HEK293 (cell line): Measurements from ENCODE around the gene HMGXB3.

Source experiments
- CTCF ChIA-PET: fragments of 350-600 bp; formaldehyde crosslinking; extraction: SDS; loops from one replicate; lab custom pipeline; 2021; ENCODE audit warnings: antibody characterized with exemption; lab: Yijun Ruan, JAX
- POLR2A ChIA-PET: fragments of 300-600 bp; formaldehyde crosslinking; extraction: SDS; loops from one replicate; lab custom pipeline; 2020; ENCODE audit warnings: antibody characterized with exemption, inconsistent platforms; lab: Yijun Ruan, JAX
- H3K27ac ChIP-seq: fragments of 200-500 bp; sonication (Bioruptor generic); 2 replicates; pipeline ENCODE4 v1.5.1; 2014; ENCODE audit warnings: low read depth, low read length, control low read depth, inconsistent platforms; ENCODE audit errors: extremely low read depth
- H3K36me3 ChIP-seq, 2 experiments: fragments of 200-500 bp in 1 of 2; sonication (Bioruptor generic) in 1 of 2; 1 replicate in 1 of 2; 2 replicates in 1 of 2; pipeline ENCODE4 v1.5.1; 2014 to 2017; ENCODE audit warnings: inconsistent platforms in 2 of 2, low read length in 2 of 2; ENCODE audit not compliant: control insufficient read depth in 2 of 2, insufficient read depth in 1 of 2
- H3K4me1 ChIP-seq: fragments of 200-500 bp; sonication (Bioruptor generic); 2 replicates; pipeline ENCODE4 v1.5.1; 2014; ENCODE audit warnings: mild to moderate bottlenecking, low read length, inconsistent platforms; ENCODE audit not compliant: control insufficient read depth, insufficient read depth
- H3K4me3 ChIP-seq: 2 replicates; pipeline ENCODE4 v1.5.1; 2011; ENCODE audit warnings: low read depth, mild to moderate bottlenecking, control low read depth, low read length, moderate library complexity
- H3K9me3 ChIP-seq: fragments of 200-500 bp; sonication (Bioruptor generic); 2 replicates; pipeline ENCODE4 v1.5.1; 2014; ENCODE audit warnings: low read depth, low read length, inconsistent platforms; ENCODE audit not compliant: control insufficient read depth, insufficient read depth
- KLF10 ChIP-seq: fragments of 450-650 bp; IDR thresholded peaks from 2 replicates; pipeline ENCODE4 v1.5.1; 2018; ENCODE audit warnings: missing biosample characterization, mild to moderate bottlenecking, missing genetic modification characterization
- KLF7 ChIP-seq: fragments of 450-650 bp; formaldehyde crosslinking; IDR thresholded peaks from 2 replicates; pipeline ENCODE4 v1.5.1; 2016; ENCODE audit warnings: missing biosample characterization, missing genetic modification characterization, borderline replicate concordance
- MEIS1 ChIP-seq: sonication (generic); formaldehyde crosslinking; IDR thresholded peaks from 2 replicates; pipeline ENCODE4 v1.8.1; 2022; ENCODE audit warnings: missing genetic modification reagents, mild to moderate bottlenecking, borderline replicate concordance
- OSR2 ChIP-seq: fragments of 450-650 bp; formaldehyde crosslinking; IDR thresholded peaks from 2 replicates; pipeline ENCODE4 v1.5.1; 2016; ENCODE audit warnings: missing biosample characterization, missing genetic modification characterization
- PRDM1 ChIP-seq: fragments of 450-650 bp; formaldehyde crosslinking; IDR thresholded peaks from 2 replicates; pipeline ENCODE4; 2016; ENCODE audit warnings: missing biosample characterization, missing genetic modification characterization
- PRDM2 ChIP-seq: fragments of 450-650 bp; formaldehyde crosslinking; IDR thresholded peaks from 2 replicates; pipeline ENCODE4 v1.5.1; 2016; ENCODE audit warnings: missing biosample characterization, missing genetic modification characterization, borderline replicate concordance
- SP2 ChIP-seq: fragments of 450-650 bp; formaldehyde crosslinking; IDR thresholded peaks from 2 replicates; pipeline ENCODE4 v1.5.1; 2016; ENCODE audit warnings: missing biosample characterization, missing genetic modification characterization
- SP7 ChIP-seq: fragments of 450-650 bp; formaldehyde crosslinking; IDR thresholded peaks from 2 replicates; pipeline ENCODE4 v1.5.1; 2016; ENCODE audit warnings: missing biosample characterization, missing genetic modification characterization
- ZIC2 ChIP-seq: fragments of 450-650 bp; formaldehyde crosslinking; IDR thresholded peaks from 2 replicates; pipeline ENCODE4 v1.5.1; 2016; ENCODE audit warnings: missing biosample characterization, missing genetic modification characterization
- ZNF214 ChIP-seq: fragments of 450-650 bp; formaldehyde crosslinking; IDR thresholded peaks from 2 replicates; pipeline ENCODE4 v1.5.1; 2017; ENCODE audit warnings: missing biosample characterization, mild to moderate bottlenecking, missing genetic modification characterization, borderline replicate concordance
- ZNF335 ChIP-seq: fragments of 450-650 bp; formaldehyde crosslinking; conservative IDR thresholded peaks from 2 replicates; pipeline ENCODE4 v1.5.1; 2016; ENCODE audit warnings: missing biosample characterization, missing genetic modification characterization
- ZNF350 ChIP-seq: fragments of 450-650 bp; formaldehyde crosslinking; IDR thresholded peaks from 2 replicates; pipeline ENCODE4 v1.5.0; 2017; ENCODE audit warnings: missing biosample characterization, mild to moderate bottlenecking, missing genetic modification characterization
- ZNF362 ChIP-seq: fragments of 450-650 bp; formaldehyde crosslinking; IDR thresholded peaks from 2 replicates; pipeline ENCODE4 v1.5.1; 2016; ENCODE audit warnings: missing biosample characterization, missing genetic modification characterization
- ZNF423 ChIP-seq: fragments of 450-650 bp; formaldehyde crosslinking; IDR thresholded peaks from 2 replicates; pipeline ENCODE4 v1.5.1; 2016; ENCODE audit warnings: missing biosample characterization, missing genetic modification characterization
- ZNF488 ChIP-seq: fragments of 450-650 bp; formaldehyde crosslinking; IDR thresholded peaks from 2 replicates; pipeline ENCODE4 v1.5.1; 2016; ENCODE audit warnings: missing biosample characterization, missing genetic modification characterization
- ZNF629 ChIP-seq: fragments of 450-650 bp; formaldehyde crosslinking; IDR thresholded peaks from 2 replicates; pipeline ENCODE4 v1.5.1; 2017; ENCODE audit warnings: missing biosample characterization, missing genetic modification characterization
- ZNF645 ChIP-seq: fragments of 450-650 bp; formaldehyde crosslinking; IDR thresholded peaks from 2 replicates; pipeline ENCODE4; 2016; ENCODE audit warnings: missing biosample characterization, missing genetic modification characterization
- ZNF768 ChIP-seq: fragments of 450-650 bp; formaldehyde crosslinking; IDR thresholded peaks from 2 replicates; pipeline ENCODE4 v1.5.1; 2018; ENCODE audit warnings: missing biosample characterization, mild to moderate bottlenecking, missing genetic modification characterization
- TF ChIP-seq, protein P1 (sequence below): fragments of 450-650 bp; formaldehyde crosslinking; optimal IDR thresholded peaks from 2 replicates; pipeline ENCODE3; 2016; ENCODE audit warnings: missing biosample characterization, mild to moderate bottlenecking, missing genetic modification characterization
- TF ChIP-seq, protein P2 (sequence below): fragments of 450-650 bp; formaldehyde crosslinking; IDR thresholded peaks from 2 replicates; pipeline ENCODE4 v1.5.1; 2016; ENCODE audit warnings: missing biosample characterization, missing genetic modification characterization

The HMGXB3 gene

GRCh38 chr5:150001660-150002486 lies 1.3 kb downstream of the HMGXB3 start (continued):
- TF ChIP-seq ZNF362 (0 out of 2 replicates have a peak, but pooled peaks have one; percentile 69), ZNF423 (no peak)
- TF ChIP-seq, protein P1, sequence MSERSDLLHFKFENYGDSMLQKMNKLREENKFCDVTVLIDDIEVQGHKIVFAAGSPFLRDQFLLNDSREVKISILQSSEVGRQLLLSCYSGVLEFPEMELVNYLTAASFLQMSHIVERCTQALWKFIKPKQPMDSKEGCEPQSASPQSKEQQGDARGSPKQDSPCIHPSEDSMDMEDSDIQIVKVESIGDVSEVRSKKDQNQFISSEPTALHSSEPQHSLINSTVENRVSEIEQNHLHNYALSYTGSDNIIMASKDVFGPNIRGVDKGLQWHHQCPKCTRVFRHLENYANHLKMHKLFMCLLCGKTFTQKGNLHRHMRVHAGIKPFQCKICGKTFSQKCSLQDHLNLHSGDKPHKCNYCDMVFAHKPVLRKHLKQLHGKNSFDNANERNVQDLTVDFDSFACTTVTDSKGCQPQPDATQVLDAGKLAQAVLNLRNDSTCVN (tag by site-specific recombination), result no peak

GRCh38 chr5:150006318-150006717 lies 5.8 kb downstream of the HMGXB3 start:
- peaks cover 35 to 79% of the 10 kb centered on the region in 2 experiments for H3K36me3 ChIP-seq
- CTCF ChIA-PET, result interaction anchor here (0.6 to 3.2 kb wide), 6 partner anchors 11 to 177 kb away, joined by 3 to 11 read pairs (median 4); no protein-coding TSS in a partner anchor
- no peak for TF ChIP-seq SP2 (tag by site-specific recombination)
- no peak for TF ChIP-seq SP7
- no peak for TF ChIP-seq ZNF350
- TF ChIP-seq ZNF768 (tag by site-specific recombination), result no peak
- no peak for TF ChIP-seq ZNF335 (tag by site-specific recombination)
- no peak for TF ChIP-seq KLF10

GRCh38 chr5:150007050-150007449 lies 6.5 kb downstream of the HMGXB3 start:
- Histone ChIP-seq H3K36me3 (peaks cover 43 to 85% of the 10 kb centered on the region in 2 experiments), H3K27ac (no peak overlapping the region), H3K9me3 (no peaks in the 10 kb centered on the region), H3K4me3 (no peak overlapping the region), H3K4me1 (peaks cover 5% of the 10 kb centered on the region)
- POLR2A ChIA-PET, result no interaction called here
- CTCF ChIA-PET, result interaction anchor here (0.7 to 3.2 kb wide), 4 partner anchors 15 to 170 kb away, joined by 3 to 11 read pairs (median 7); no protein-coding TSS in a partner anchor
- TF ChIP-seq, protein P2, sequence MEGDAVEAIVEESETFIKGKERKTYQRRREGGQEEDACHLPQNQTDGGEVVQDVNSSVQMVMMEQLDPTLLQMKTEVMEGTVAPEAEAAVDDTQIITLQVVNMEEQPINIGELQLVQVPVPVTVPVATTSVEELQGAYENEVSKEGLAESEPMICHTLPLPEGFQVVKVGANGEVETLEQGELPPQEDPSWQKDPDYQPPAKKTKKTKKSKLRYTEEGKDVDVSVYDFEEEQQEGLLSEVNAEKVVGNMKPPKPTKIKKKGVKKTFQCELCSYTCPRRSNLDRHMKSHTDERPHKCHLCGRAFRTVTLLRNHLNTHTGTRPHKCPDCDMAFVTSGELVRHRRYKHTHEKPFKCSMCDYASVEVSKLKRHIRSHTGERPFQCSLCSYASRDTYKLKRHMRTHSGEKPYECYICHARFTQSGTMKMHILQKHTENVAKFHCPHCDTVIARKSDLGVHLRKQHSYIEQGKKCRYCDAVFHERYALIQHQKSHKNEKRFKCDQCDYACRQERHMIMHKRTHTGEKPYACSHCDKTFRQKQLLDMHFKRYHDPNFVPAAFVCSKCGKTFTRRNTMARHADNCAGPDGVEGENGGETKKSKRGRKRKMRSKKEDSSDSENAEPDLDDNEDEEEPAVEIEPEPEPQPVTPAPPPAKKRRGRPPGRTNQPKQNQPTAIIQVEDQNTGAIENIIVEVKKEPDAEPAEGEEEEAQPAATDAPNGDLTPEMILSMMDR (tag by site-specific recombination), result no peak
- no peak for TF ChIP-seq ZIC2 (tag by site-specific recombination)
- no peak for TF ChIP-seq ZNF488 (tag by site-specific recombination)
- no peak for TF ChIP-seq PRDM2 (tag by site-specific recombination)
- TF ChIP-seq KLF7 (tag by site-specific recombination), result no peak
- TF ChIP-seq ZNF645, result no peak
- TF ChIP-seq PRDM1 (tag by site-specific recombination), result no peak
- no peak for TF ChIP-seq ZNF214
- TF ChIP-seq ZNF629 (tag by site-specific recombination), result no peak
- no peak for TF ChIP-seq OSR2 (tag by site-specific recombination)
- no peak for TF ChIP-seq MEIS1 (CRISPR knock-in tag)
- TF ChIP-seq KLF10, result no peak

More at GRCh38 chr5:150006318-150006717, 5.8 kb downstream of the HMGXB3 start:
- POLR2A ChIA-PET, result no interaction called here
- Histone ChIP-seq H3K9me3 (no peaks in the 10 kb centered on the region), H3K4me3 (no peak overlapping the region), H3K4me1 (peaks cover 6% of the 10 kb centered on the region), H3K27ac (no peak overlapping the region)
